Measurements from ENCODE around the gene POU2F3. TPM values are rescaled to one million over a fixed set of nuclear protein-coding genes. Genes with fewer than 3 reads are reported as not detected.
A peak's percentile ranks its signal among the peaks of the same experiment; 100 is the strongest.

The POU2F3 gene
- total RNA-seq: 1 to 10 TPM in 3 of 4 donors, not detected in 1; 1.1 to 2.9 (median 1.5) TPM

GRCh38 chr11:120239713-120240640 is at the start of gene POU2F3:
POU2F3 (plus strand) TSS chr11:120240140; CDS start chr11:120240344, 204 bp downstream.
- intact Hi-C loops (cut with DNase I): loop anchor here (5.0 kb wide), 1 partner anchor 62 kb away; no protein-coding TSS in a partner anchor
- H3K4me3 ChIP-seq: peak within 1 kb of the TSS in 3 of 4 donors; percentile 6 to 53 (median 33)
- H3K9me3 ChIP-seq: no peaks in the 10 kb centered on the region
- TF ChIP-seq POLR2A (IDR thresholded peaks at IDR 0.05) (no peak), CTCF (IDR thresholded peaks at IDR 0.05) (no peak)
- no peaks in the 10 kb centered on the region for H3K36me3 ChIP-seq
- peaks cover 0 to 55% (median 0%) of the 10 kb centered on the region in 4 donors for H3K27me3 ChIP-seq
- peak within 1 kb of the TSS in 1 of 4 donors; percentile 17 for H3K27ac ChIP-seq
- DNase-seq: no peak
- 19 to 29% methylated on average over 13 to 16 of the region's 66 CpGs for WGBS, 2 donors
- peaks cover 13 to 46% (median 19%) of the 10 kb centered on the region in 3 donors for H3K4me1 ChIP-seq

GRCh38 chr11:120191058-120191457 is 48.9 kb upstream of the POU2F3 start:
- Histone ChIP-seq H3K27me3 (no peaks in the 10 kb centered on the region), H3K4me1 (peaks cover 2 to 24% (median 13%) of the 10 kb centered on the region in 3 donors), H3K9me3 (no peaks in the 10 kb centered on the region), H3K27ac (no peak overlapping the region), H3K36me3 (no peaks in the 10 kb centered on the region), H3K4me3 (no peak overlapping the region)
- DNase-seq: no peak
- intact Hi-C loops (cut with DNase I): no loop called here
- TF ChIP-seq POLR2A (IDR thresholded peaks at IDR 0.05): no peak
- no peak for TF ChIP-seq CTCF (IDR thresholded peaks at IDR 0.05)
- 85 to 90% methylated on average over 2 to 4 of the region's 4 CpGs for WGBS, 2 donors

- intact Hi-C loops (cut with DNase I): no loop called here
- H3K4me3 ChIP-seq: no peak overlapping the region
- no peak for DNase-seq
- no peaks in the 10 kb centered on the region for H3K27me3 ChIP-seq
- peaks cover 0 to 18% (median 0%) of the 10 kb centered on the region in 3 donors for H3K4me1 ChIP-seq
- H3K9me3 ChIP-seq: no peaks in the 10 kb centered on the region
- 82 to 100% methylated on average over 2 to 5 of the region's 15 CpGs for WGBS, 2 donors
- no peaks in the 10 kb centered on the region for H3K36me3 ChIP-seq
- no peak overlapping the region for H3K27ac ChIP-seq
- TF ChIP-seq CTCF (IDR thresholded peaks at IDR 0.05): no peak
- TF ChIP-seq POLR2A (IDR thresholded peaks at IDR 0.05): no peak
These were observed 46.9 kb upstream of the POU2F3 start for GRCh38 chr11:120192831-120193625.

GRCh38 chr11:120194166-120194565 is 45.8 kb upstream of the POU2F3 start:
- Histone ChIP-seq H3K27ac (no peak overlapping the region), H3K27me3 (no peaks in the 10 kb centered on the region), H3K4me1 (peaks cover 0 to 15% (median 0%) of the 10 kb centered on the region in 3 donors), H3K36me3 (no peaks in the 10 kb centered on the region), H3K4me3 (no peak overlapping the region), H3K9me3 (no peaks in the 10 kb centered on the region)
- WGBS, 2 donors: 85 to 100% methylated on average over 1 to 4 of the region's 4 CpGs
- intact Hi-C loops (cut with DNase I): no loop called here
- no peak for DNase-seq
- TF ChIP-seq POLR2A (IDR thresholded peaks at IDR 0.05): no peak
- no peak for TF ChIP-seq CTCF (IDR thresholded peaks at IDR 0.05)

Data from esophagus squamous epithelium (tissue), 5 donors.